SK-N-DZ (cell line): ENCODE measurements around the gene PTMS.

Experiments
- DNase-seq: peaks from one replicate; pipeline ENCODE4 v3.0.0-alpha.2; 2015; ENCODE audit warnings: low spot score

The PTMS gene

GRCh38 chr12:6787309-6787708, 21.1 kb downstream of the PTMS start:
- DNase-seq: no peak

- no peak for DNase-seq
Observed at GRCh38 chr12:6788972-6789924, 23.1 kb downstream of the PTMS start, which contains the start of gene CD4. Gene CD4, plus strand, starts transcription at chr12:6789528. Its CDS starts 10,611 bp downstream, at chr12:6800139.

- no peak for DNase-seq
Observed at GRCh38 chr12:6790496-6791150, 24.5 kb downstream of the PTMS start.

- no peak for DNase-seq
Observed at GRCh38 chr12:6791931-6792520, 25.9 kb downstream of the PTMS start.

- peak; percentile 53 for DNase-seq
Observed at GRCh38 chr12:6792522-6793201, 26.5 kb downstream of the PTMS start.

GRCh38 chr12:6795088-6795487, 28.9 kb downstream of the PTMS start:
- DNase-seq: no peak

- no peak for DNase-seq
Observed at GRCh38 chr12:6796576-6796975, 30.4 kb downstream of the PTMS start.

- no peak for DNase-seq
Observed at GRCh38 chr12:6799147-6799546, 33.0 kb downstream of the PTMS start.

GRCh38 chr12:6807170-6807569, 41.0 kb downstream of the PTMS start:
- no peak for DNase-seq

GRCh38 chr12:6809056-6809455, 42.9 kb downstream of the PTMS start:
- DNase-seq: no peak

GRCh38 chr12:6810758-6811157, 44.6 kb downstream of the PTMS start:
- DNase-seq: no peak

GRCh38 chr12:6813363-6813762, 47.2 kb downstream of the PTMS start:
- DNase-seq: no peak

- DNase-seq: peak; percentile 96
Observed at GRCh38 chr12:6816598-6816997, 50.4 kb downstream of the PTMS start.

GRCh38 chr12:6817098-6817497, 50.9 kb downstream of the PTMS start:
- peak; percentile 54 for DNase-seq

GRCh38 chr12:6817662-6818157, 51.5 kb downstream of the PTMS start:
- DNase-seq: no peak

GRCh38 chr12:6818222-6818621, 52.1 kb downstream of the PTMS start:
- peak; percentile 81 for DNase-seq

- peak; percentile 64 for DNase-seq
Observed at GRCh38 chr12:6818645-6819044, 52.5 kb downstream of the PTMS start.

GRCh38 chr12:6819106-6820030, 53.2 kb downstream of the PTMS start:
- peak; percentile 70 for DNase-seq

- DNase-seq: no peak
Observed at GRCh38 chr12:6820166-6820565, 54.0 kb downstream of the PTMS start.
